Measurements from ENCODE around the gene CGREF1.
A peak's percentile ranks its signal among the peaks of the same experiment; 100 is the strongest.

CGREF1 gene

DNA sequence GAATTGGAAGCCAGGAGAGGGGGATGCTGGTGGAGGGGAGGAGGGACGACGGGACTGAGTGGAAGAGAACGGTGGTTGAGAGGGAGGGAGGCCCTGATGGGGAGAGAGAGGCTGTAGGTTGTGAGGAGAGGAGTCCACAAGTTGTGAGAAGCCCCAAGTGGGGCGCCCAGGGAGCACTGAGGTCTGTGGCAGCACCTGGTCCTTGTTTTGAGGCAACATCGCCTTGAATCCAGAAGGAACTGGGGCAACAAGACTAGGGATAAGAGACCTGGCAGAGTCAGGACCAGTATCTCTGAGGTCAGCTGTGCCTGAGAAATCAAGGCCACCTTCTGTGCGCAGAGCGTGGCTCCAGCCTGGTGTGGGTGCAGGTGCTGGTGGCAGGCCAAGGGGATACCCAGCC lies 19.2 kb upstream of the CGREF1 start:
- in situ Hi-C loops (cut with MboI; ENCODE audit: low sequenced_read_pairs, unreplicated experiment) = no loop called here
- no peak for DNase-seq (ENCODE audit: low spot score)
- TF ChIP-seq, protein P1, sequence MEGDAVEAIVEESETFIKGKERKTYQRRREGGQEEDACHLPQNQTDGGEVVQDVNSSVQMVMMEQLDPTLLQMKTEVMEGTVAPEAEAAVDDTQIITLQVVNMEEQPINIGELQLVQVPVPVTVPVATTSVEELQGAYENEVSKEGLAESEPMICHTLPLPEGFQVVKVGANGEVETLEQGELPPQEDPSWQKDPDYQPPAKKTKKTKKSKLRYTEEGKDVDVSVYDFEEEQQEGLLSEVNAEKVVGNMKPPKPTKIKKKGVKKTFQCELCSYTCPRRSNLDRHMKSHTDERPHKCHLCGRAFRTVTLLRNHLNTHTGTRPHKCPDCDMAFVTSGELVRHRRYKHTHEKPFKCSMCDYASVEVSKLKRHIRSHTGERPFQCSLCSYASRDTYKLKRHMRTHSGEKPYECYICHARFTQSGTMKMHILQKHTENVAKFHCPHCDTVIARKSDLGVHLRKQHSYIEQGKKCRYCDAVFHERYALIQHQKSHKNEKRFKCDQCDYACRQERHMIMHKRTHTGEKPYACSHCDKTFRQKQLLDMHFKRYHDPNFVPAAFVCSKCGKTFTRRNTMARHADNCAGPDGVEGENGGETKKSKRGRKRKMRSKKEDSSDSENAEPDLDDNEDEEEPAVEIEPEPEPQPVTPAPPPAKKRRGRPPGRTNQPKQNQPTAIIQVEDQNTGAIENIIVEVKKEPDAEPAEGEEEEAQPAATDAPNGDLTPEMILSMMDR (IDR thresholded peaks at IDR 0.05; ENCODE audit: borderline replicate concordance, control extremely low read depth, extremely low read depth, insufficient read depth, missing control alignments) = no peak

DNA sequence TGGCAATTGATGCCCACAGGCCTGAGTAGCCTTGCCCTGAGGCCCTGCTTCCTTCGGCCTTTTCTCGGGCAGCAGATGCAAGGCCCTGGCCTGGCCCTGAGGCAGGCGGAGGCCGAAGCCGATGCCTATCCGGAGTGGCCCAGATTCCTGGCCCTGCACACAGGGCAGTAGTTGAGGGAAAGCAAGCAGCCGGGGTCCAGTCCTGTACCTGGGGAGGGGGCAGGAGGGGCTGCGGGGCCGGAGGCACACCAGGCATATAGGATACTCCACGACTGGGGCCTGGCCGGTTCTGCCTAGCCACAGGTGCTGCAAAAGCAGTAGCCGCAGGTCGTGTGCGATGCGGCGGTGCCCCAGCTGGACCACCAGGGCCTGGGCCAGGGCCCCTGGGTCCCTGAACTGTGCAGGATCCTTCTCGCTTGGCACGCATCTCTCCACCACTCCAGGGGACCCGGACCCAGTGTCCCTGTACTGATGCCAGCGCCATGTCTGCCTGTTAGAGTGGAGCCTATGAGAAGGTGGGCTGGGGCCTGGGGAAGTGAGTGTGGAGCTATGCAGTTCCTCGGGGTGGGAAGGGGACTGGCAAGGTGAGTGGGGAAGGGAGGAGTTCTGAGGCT lies 18.5 kb upstream of the CGREF1 start:
- TF ChIP-seq, protein P1 (IDR thresholded peaks at IDR 0.05; ENCODE audit: borderline replicate concordance, control extremely low read depth, extremely low read depth, insufficient read depth, missing control alignments) = no peak
- DNase-seq (ENCODE audit: low spot score) = no peak
- in situ Hi-C loops (cut with MboI; ENCODE audit: low sequenced_read_pairs, unreplicated experiment) = no loop called here

DNA sequence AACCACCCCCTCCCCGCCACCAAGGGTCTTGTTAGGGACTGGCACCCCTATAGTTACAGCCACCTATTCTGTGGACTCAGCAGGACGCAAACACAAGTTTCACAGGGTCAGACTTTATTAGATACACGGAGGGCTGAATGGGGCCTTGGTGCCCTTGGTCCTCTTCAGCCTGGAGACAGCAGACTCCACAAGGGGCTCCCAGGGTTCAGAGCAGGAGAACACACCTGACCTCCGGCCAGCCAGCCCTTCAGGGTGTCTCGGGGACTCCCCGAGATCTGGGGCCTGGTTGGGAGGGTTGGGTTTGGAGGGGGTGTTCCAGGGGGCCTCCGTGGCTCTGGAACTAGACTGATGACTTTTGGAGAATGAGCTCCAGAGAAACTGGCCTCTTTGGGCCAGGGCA lies 17.8 kb upstream of the CGREF1 start:
- TF ChIP-seq, protein P1 (IDR thresholded peaks at IDR 0.05; ENCODE audit: borderline replicate concordance, control extremely low read depth, extremely low read depth, insufficient read depth, missing control alignments) = no peak

GRCh38 chr2:27135478-27135955 lies 16.6 kb upstream of the CGREF1 start:
- TF ChIP-seq, protein P1 (IDR thresholded peaks at IDR 0.05; ENCODE audit: borderline replicate concordance, control extremely low read depth, extremely low read depth, insufficient read depth, missing control alignments) = no peak
- DNase-seq (ENCODE audit: low spot score) = no peak
- in situ Hi-C loops (cut with MboI; ENCODE audit: low sequenced_read_pairs, unreplicated experiment) = no loop called here

More for the DNA sequence above, 17.8 kb upstream of the CGREF1 start:
- DNase-seq (ENCODE audit: low spot score) = no peak
- in situ Hi-C loops (cut with MboI; ENCODE audit: low sequenced_read_pairs, unreplicated experiment) = no loop called here

DNA sequence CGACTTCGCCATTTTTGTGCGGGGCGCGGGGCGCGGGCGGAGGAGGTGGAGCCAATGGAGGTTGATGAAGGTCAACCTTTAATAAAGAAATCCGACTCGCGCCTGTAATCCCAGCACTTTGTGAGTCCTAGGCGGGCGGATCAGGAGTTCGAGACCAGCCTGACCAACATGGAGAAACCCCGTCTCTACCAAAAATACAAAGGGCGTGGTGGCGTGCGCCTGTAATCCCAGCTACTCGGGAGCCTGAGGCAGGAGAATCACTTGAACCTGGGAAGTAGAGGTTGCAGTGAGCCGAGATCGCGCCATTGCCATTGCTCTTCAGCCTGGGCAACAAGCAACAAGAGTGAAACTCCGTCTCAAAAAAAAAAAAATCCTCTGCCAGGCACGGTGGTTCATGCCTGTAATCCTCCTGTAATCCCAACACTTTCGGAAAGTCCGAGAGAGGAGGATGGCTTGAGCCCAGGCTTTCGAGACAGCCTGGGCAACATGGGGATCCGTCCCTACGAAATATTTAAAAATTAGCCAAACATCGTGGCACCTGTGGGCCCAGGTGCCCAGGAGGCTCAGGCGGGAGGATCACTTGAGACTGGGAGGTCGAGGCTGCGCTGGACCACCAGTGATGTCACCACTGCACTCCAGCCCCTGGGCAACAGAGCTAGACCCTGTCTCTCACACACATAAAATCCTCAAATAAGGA lies 16.0 kb upstream of the CGREF1 start:
- in situ Hi-C loops (cut with MboI; ENCODE audit: low sequenced_read_pairs, unreplicated experiment) = no loop called here
- TF ChIP-seq, protein P1 (IDR thresholded peaks at IDR 0.05; ENCODE audit: borderline replicate concordance, control extremely low read depth, extremely low read depth, insufficient read depth, missing control alignments) = no peak

DNA sequence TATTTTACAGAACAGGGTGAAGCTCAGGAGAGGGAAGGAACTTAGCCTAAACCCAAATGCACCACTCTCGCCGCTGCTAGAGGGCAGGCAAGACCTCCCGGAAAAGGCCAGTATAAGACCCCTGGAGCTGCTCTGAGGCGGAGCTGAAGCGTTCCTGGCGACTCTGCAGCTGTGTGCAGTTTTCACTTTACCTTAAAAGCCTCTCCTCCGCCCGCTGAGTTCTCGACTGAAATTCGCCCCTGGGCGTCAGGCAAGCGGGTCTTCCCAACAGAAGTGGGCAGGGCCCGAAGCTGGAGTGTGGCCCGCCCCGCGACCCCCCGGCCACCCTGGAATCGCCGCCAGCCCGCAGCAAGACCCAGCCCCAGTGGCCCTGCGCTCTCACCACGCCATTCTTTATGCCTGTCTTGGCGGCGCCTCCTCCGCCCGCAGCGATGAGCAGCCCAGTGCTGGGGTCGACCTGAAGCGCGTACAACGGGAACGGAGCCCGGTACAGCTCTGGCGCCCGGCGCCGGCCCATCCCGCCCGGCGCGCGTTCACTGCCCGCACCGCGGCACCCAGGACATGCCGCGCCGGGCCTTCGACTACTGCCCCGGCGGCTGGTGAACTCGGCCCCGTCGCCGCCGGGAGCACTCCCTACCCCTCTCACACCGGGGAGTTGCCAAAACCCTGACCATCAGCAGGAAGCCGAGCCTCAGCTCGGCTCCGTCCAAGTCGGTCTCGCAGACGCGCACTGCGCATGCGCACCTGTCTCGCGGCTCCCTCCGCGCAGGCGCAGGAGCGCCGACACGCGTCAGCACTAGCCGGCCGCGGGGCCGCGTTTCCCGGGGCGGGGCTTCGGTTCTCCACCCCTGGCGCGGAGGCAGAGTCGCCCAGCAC lies 15.2 kb upstream of the CGREF1 start, which contains the start of gene PREB:
Gene PREB, minus strand, starts transcription at position 732 of the 876 bp plus-strand sequence. Its CDS starts 215 bp downstream, at position 517.
- TF ChIP-seq, protein P1 (IDR thresholded peaks at IDR 0.05; ENCODE audit: borderline replicate concordance, control extremely low read depth, extremely low read depth, insufficient read depth, missing control alignments) = peak; percentile 25
- peak; percentile 100 for DNase-seq (ENCODE audit: low spot score)
- in situ Hi-C loops (cut with MboI; ENCODE audit: low sequenced_read_pairs, unreplicated experiment) = no loop called here

More for the DNA sequence above, 16.0 kb upstream of the CGREF1 start:
- DNase-seq (ENCODE audit: low spot score) = no peak

Data from GM13976 (cell line).